CD4-positive, alpha-beta T cell treated with Interleukin-6 for 4 hours (primary cell): Measurements from ENCODE around the gene RBFA.

Experiments used
- DNase-seq: peaks from one replicate; pipeline ENCODE4 v3.0.0-alpha.2; 2020; ENCODE audit warnings: mixed read lengths

The RBFA gene

GRCh38 chr18:80076379-80076778, 42.1 kb downstream of the RBFA start:
- DNase-seq: no peak

GRCh38 chr18:80077873-80078272, 43.6 kb downstream of the RBFA start:
- no peak for DNase-seq
